K562 (cell line): Measurements from ENCODE around the gene MADCAM1.
"Not testable (repeated sequence)": the region's sequence is repeated elsewhere in the genome, so short reads cannot be mapped to it uniquely, and the experiment has no call there.

ENCODE experiments used
- NFYB ChIP-seq: IDR thresholded peaks from 2 replicates; pipeline ENCODE4 v1.6.1; 2011; ENCODE audit warnings: mild to moderate bottlenecking, moderate library complexity; ENCODE audit not compliant: insufficient read length; ENCODE audit errors: extremely low read depth
- TF ChIP-seq, protein P1 (sequence below): fragments of 450-650 bp; IDR thresholded peaks from 2 replicates; pipeline ENCODE4 v1.6.1; 2017; ENCODE audit warnings: antibody characterized with exemption
- TF ChIP-seq, protein P2 (sequence below), 3 experiments: IDR thresholded peaks in 2 of 3; conservative IDR thresholded peaks in 1 of 3; 2 replicates each; pipeline ENCODE4 v1.5.1; 2011 to 2012; ENCODE audit warnings: low read length in 3 of 3, mild to moderate bottlenecking in 3 of 3, control low read depth in 2 of 3, improper control_type of control experiment in 1 of 3, inconsistent platforms in 1 of 3, low read depth in 1 of 3, mixed read lengths in 1 of 3, moderate library complexity in 1 of 3; ENCODE audit not compliant: insufficient read depth in 2 of 3

DNA sequence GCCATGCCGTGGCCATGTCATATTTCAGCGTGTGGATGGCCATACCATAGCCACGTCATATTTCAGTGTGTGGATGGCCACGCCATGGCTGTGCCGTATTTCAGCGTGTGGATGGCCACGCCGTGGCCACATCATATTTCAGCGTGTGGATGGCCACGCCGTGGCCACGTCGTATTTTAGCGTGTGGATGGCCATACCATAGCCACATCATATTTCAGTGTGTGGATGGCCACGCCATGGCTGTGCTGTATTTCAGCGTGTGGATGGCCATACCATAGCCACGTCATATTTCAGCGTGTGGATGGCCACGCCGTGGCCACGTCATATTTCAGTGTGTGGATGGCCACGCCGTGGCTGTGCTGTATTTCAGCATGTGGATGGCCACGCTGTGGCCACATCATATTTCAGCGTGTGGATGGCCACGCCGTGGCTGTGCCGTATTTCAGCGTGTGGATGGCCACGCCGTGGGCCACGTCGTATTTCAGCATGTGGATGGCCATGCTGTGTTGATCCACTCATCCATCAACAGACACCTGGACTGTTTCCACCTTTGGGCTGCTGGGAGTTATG is 45.3 kb upstream of the MADCAM1 start:
- TF ChIP-seq, protein P1, sequence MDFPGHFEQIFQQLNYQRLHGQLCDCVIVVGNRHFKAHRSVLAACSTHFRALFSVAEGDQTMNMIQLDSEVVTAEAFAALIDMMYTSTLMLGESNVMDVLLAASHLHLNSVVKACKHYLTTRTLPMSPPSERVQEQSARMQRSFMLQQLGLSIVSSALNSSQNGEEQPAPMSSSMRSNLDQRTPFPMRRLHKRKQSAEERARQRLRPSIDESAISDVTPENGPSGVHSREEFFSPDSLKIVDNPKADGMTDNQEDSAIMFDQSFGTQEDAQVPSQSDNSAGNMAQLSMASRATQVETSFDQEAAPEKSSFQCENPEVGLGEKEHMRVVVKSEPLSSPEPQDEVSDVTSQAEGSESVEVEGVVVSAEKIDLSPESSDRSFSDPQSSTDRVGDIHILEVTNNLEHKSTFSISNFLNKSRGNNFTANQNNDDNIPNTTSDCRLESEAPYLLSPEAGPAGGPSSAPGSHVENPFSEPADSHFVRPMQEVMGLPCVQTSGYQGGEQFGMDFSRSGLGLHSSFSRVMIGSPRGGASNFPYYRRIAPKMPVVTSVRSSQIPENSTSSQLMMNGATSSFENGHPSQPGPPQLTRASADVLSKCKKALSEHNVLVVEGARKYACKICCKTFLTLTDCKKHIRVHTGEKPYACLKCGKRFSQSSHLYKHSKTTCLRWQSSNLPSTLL = not testable (repeated sequence)
- TF ChIP-seq NFYB = not testable (repeated sequence)
- TF ChIP-seq, protein P2, sequence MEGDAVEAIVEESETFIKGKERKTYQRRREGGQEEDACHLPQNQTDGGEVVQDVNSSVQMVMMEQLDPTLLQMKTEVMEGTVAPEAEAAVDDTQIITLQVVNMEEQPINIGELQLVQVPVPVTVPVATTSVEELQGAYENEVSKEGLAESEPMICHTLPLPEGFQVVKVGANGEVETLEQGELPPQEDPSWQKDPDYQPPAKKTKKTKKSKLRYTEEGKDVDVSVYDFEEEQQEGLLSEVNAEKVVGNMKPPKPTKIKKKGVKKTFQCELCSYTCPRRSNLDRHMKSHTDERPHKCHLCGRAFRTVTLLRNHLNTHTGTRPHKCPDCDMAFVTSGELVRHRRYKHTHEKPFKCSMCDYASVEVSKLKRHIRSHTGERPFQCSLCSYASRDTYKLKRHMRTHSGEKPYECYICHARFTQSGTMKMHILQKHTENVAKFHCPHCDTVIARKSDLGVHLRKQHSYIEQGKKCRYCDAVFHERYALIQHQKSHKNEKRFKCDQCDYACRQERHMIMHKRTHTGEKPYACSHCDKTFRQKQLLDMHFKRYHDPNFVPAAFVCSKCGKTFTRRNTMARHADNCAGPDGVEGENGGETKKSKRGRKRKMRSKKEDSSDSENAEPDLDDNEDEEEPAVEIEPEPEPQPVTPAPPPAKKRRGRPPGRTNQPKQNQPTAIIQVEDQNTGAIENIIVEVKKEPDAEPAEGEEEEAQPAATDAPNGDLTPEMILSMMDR (IDR thresholded peaks at IDR 0.05 in 2 of 3, conservative IDR thresholded peaks at IDR 0.05 in 1 of 3; ENCODE audit: insufficient read depth in 2 of 3, low read depth in 1 of 3, low read length in 3 of 3) = not testable (repeated sequence)
